Measurements from ENCODE around the gene STARD3.

DNA sequence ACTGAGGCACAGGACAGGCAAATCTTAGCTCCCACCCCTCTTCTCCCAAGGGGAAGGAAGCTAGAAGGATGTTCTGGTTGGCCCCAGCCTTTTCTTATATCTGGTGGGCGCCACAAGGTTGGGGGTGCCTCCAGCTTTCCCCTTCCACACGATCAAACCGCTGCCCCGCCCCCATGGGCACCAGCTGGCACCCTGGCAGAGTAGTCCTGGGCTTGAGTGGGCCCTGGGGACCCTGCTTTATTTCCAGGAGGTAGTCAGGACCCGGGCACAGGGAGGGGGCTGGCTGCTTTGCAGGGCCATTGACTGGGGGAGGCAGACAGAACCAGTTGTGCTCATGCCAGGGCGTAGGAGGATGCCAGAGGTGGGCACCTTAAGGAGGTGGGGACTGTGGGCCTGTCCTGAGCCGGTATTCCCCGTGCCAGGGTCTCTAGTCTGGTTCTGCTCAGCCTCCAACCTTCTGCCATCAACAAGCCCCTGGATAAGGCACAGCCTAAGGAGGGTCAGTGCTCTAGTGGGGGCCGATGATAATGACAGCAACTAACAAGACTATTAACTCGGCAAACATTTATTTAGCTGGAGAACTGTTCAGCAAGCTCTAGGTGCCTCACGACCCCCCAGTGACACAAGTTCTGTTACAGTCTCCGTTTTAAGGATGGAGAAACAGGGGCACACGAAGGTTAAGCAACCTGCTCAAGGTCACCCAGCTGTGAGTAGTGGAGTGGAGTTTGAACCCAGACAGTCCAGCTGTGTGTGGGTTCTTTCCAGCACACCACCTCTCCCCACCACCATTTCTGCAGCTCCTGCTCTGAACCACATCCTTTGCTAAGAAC lies 17.8 kb upstream of the STARD3 start:
- TF ChIP-seq, protein P1, sequence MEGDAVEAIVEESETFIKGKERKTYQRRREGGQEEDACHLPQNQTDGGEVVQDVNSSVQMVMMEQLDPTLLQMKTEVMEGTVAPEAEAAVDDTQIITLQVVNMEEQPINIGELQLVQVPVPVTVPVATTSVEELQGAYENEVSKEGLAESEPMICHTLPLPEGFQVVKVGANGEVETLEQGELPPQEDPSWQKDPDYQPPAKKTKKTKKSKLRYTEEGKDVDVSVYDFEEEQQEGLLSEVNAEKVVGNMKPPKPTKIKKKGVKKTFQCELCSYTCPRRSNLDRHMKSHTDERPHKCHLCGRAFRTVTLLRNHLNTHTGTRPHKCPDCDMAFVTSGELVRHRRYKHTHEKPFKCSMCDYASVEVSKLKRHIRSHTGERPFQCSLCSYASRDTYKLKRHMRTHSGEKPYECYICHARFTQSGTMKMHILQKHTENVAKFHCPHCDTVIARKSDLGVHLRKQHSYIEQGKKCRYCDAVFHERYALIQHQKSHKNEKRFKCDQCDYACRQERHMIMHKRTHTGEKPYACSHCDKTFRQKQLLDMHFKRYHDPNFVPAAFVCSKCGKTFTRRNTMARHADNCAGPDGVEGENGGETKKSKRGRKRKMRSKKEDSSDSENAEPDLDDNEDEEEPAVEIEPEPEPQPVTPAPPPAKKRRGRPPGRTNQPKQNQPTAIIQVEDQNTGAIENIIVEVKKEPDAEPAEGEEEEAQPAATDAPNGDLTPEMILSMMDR (conservative IDR thresholded peaks at IDR 0.05): no peak
- no peak for TF ChIP-seq ZFX (IDR thresholded peaks at IDR 0.05)

Data from C4-2B (cell line).